Vagina (tissue), 2 donors: ENCODE results near the gene SLC30A2.

Experiments
- CTCF ChIP-seq, 3 experiments: fragments of 450-650 bp in 2 of 3; fragments of 200-600 bp in 1 of 3; sonication (generic) in 1 of 3; IDR thresholded peaks; one replicate each; pipeline ENCODE4 v1.5.1; 2017 to 2019; ENCODE audit warnings: antibody characterized with exemption in 3 of 3, mild to moderate bottlenecking in 2 of 3, moderate library complexity in 2 of 3
- POLR2A ChIP-seq, 2 donors: fragments of 450-650 bp; IDR thresholded peaks; one replicate each; pipeline ENCODE4 v1.6.1; 2017; ENCODE audit warnings: antibody characterized with exemption in 2 of 2, mild to moderate bottlenecking in 2 of 2, moderate library complexity in 2 of 2
- POLR2AphosphoS5 ChIP-seq, 2 donors: sonication (generic); formaldehyde crosslinking; IDR thresholded peaks; one replicate each; pipeline ENCODE4 v1.9.0; 2017; ENCODE audit warnings: antibody characterized with exemption in 2 of 2, mild to moderate bottlenecking in 2 of 2, low read depth in 1 of 2; ENCODE audit not compliant: insufficient read depth in 1 of 2

GRCh38 chr1:26010825-26011224 is 35.1 kb downstream of the SLC30A2 start:
- TF ChIP-seq CTCF (IDR thresholded peaks at IDR 0.05) = no peak
- no peak for TF ChIP-seq POLR2A (IDR thresholded peaks at IDR 0.05)
- no peak for TF ChIP-seq POLR2AphosphoS5 (IDR thresholded peaks at IDR 0.05; ENCODE audit: insufficient read depth in 1 of 2, low read depth in 1 of 2)
